Stimulated activated CD8-positive, alpha-beta memory T cell treated with anti-CD3 and anti-CD28 coated beads, Interleukin-7, amount 100 ng/mL, for 4 hours (primary cell): Measurements from ENCODE around the gene NUDT6.

Experiments used
- DNase-seq, 2 donors: peaks; one replicate each; pipeline ENCODE4 v3.0.0-alpha.2; 2020; ENCODE audit warnings: low read depth in 2 of 2

Gene NUDT6

DNA sequence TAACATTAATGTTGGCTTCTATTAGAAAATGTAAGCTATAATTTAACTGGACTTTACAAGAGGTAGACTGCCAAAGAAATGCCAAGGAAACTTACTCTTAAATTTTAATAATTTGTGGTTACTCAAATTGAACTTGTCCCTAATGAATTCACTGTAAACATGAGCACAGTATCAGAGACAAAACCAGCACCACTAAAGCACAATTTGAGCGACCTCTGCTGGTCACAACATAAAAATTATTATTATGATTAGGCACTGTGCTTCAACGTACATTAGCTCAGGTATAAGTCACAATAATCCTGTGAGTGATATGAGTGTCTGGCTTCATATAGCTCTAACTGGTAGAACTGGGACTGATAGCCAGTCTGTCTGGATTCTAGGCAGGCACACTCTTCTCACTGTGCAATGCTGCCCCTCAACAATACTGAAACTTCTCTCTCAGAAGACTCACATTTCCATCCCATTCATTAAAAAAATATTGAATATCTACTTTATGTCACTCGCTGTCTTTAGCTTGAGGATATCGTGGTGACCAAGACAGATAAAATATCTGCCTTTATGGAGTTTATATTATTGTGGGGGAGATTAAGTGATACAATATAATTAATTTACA lies 8.0 kb downstream of the NUDT6 start:
- DNase-seq: no peak

DNA sequence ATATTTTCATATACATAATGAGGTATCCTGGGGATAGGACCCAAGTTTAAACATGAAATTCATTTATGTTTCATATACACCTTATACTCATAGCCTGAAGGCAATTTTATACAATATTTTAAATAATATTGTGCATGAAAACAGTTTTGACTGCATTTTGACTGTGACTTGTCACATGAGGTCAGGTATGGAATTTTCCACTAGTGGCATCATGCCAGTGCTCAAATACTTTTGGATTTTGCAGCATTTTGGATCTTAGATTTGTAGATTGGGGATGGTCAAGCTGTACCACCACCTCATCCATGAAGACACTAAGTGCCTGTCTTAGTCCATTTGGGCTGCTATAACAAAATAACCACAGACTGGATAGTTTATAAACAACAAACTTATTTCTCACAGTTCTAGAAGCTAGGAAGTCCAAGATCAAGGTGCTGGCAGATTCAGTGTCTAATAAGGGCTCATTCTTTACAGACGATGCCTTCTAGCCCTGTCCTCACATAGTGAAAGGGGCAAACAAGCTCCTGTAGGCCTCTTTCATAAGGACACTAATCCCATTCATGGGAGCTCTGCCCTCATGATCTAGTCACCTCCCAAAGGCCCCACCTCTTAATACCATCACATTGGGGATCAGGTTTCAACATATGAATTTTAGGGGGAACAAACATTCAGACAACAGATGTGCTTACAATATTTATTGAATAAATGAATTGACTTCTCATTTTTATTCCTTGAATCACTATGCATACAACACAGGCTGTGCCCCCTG lies 9.4 kb downstream of the NUDT6 start:
- DNase-seq: no peak

DNA sequence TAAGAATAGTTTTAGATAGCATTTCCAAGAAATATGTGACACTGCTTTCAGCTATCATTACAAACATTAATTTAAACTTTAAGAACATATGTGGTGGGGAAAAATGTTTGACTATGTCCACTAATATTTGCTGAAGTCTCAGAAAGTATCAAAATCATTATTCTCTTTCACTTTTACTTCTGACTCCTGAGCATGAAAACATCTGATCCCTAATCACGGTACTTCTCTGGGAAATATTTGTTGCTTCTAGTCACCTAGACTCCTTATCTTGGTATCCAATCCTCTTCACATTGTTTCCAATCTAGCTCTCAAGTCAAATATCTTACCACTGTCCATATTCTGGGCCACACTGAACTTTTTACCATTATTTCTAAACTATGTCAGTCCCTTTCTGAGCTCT lies 10.8 kb downstream of the NUDT6 start:
- no peak for DNase-seq

DNA sequence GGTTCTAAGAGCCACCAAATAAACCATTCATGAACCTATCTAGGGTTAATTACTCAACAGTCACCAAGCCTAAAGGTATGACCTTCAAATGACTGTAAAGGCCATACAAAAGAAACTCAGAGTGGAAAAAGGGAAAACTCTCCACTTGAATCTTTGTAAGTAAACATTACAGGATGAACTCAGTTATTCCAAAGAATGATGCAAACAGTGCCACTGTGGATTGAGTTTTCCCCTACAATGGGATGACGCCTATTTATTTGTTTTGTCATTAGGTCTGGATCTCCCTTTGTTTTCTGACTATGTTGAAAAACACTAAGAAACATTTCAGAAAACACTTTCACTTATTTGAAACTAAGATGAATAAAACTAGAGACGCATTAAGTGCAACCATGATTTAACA lies 12.7 kb downstream of the NUDT6 start:
- no peak for DNase-seq

DNA sequence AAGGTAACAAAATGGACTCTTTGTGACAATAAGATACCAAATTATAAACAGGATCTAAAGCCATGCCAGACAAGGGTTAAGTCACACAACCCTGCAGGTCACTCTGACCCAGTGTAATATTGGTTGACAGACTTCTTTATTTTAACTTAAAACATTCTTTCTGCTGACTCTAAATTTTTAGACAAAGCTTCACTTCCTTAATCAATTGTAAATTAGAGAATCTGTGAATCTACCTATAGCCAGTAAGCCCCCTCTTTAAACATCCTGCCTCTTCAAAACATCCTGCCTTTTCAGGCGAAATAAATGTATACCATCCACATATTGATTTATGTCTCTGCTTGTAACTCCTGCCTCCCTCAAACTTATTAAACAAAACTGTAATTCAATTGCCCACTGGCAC lies 14.2 kb downstream of the NUDT6 start:
- no peak for DNase-seq

- no peak for DNase-seq
Observed at GRCh38 chr4:122906859-122907305, 15.5 kb downstream of the NUDT6 start.

- DNase-seq: no peak
Observed at GRCh38 chr4:122903766-122904288, 18.6 kb downstream of the NUDT6 start.

DNA sequence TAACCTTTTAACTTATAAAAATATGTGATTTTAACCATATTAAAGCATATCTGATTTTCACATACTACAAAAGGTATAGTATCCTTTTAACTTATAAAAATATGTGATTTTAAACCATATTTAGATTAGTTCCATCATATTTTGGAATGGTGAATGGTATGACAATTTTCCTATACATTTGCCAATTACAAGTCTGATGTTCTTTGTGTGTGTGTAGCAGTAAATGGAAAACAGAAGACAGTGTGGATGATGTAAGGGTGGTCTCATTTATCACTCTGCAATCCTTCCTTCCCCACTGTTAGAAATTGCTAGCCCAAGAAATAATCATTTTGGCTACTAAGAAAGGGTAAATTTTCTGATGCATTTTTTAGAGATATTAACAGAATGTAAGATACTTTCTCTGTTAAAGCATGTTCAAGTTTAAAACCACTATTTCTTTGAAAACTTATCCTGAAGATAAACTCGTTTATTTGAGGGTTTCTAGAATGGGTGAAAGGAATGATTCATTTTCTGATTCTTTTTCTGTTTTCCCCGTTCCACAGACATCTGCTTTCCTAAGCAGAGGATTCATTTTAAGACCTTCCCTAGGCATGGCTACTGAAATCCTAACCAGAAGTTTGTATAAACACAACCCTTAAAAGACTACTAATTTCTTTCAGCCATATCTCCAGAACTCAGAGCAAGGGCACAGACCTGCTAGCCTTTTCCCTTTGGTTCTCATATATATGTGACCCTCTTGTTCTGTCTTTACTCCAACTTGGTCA lies 21.0 kb downstream of the NUDT6 start:
- no peak for DNase-seq

- DNase-seq: no peak
Observed at GRCh38 chr4:122900314-122900713, 22.1 kb downstream of the NUDT6 start.

DNA sequence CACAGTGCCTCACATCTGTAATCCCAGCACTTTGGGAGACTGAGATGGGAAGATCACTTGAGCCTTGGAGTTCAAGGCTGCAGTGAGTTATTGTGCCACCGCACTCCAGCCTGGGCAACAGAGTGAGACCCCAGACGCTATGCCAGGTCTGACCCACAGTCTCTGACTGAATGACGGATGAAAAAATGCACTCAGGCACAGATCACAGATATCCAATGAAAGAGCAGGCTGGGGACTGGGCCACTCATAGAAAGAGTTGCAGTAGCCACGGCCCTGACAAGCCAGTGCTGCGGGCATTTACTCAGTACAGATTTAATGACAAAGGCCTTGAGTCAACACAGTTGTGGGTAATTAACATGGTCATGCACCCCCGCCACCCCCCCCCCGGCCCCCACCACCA lies 22.7 kb downstream of the NUDT6 start:
- DNase-seq: no peak

DNA sequence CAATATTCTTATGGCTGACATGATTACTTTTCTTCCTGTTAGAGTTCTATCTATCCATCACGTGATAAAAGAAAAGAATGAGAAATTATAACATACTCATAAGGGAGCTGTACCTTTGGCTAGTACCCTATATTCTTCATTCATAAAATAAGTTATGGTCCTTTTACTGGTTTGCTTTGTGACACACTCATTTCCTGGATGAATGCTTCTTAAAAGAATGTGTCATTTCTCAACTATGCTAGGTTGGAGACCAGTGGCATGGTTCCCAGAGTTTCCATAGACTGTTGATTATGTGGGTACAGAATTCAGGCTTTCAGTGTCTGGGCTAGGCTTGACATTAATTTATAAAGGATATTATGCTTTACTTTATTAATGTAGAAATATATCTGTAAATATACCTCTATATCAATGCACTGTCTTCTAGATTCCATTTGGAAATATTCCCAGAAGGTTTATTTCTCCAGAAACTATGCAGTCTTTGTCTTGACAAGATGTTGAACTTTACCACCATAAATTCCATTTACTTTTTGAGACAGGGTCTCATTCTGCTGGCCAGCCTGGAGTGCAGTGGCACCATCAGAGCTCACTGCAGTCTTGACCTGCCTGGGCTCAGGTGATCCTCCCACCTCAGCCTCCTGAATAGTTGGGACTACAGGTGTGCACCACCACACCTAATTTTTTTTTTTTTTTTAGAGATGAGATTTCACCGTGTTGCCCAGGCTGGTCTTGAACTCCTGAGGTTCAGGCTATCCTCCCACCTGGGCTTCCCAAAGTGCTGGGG lies 23.8 kb downstream of the NUDT6 start:
- DNase-seq: no peak

- DNase-seq: no peak
Observed at GRCh38 chr4:122896270-122896669, 26.1 kb downstream of the NUDT6 start.

DNA sequence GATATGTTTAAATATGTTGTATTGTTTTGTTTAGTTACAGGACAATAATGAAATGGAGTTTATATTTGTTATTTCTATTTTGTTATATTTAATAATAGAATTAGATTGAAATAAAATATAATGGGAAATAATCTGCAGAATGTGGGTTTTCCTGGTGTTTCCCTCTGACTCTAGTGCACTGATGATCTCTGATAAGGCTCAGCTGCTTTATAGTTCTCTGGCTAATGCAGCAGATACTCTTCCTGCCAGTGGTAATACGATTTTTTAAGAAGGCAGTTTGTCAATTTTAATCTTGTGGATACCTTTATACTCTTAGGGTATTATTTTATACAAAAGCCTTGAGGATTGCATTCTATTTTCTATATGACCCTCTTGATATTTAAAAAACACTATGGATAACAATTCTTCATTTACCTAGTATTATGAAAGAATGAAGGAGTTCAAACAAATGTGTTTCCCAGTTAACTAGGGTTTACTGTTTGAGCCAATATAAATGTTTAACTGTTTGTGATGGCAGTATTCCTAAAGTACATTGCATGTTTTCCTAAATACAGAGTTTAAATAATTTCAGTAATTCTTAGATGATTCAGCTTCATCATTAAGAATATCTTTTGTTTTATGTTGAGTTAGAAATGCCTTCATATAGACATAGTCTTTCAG lies 26.9 kb downstream of the NUDT6 start:
- no peak for DNase-seq

DNA sequence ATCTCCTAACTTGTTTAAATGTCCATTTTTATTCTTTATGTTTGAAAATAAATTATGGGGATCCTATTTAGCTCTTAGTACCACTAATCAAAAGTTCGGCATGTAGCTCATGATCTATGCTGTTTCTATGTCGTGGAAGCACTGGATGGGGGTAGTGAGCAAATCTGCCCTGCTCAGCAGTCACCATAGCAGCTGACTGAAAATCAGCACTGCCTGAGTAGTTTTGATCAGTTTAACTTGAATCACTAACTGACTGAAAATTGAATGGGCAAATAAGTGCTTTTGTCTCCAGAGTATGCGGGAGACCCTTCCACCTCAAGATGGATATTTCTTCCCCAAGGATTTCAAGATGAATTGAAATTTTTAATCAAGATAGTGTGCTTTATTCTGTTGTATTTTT lies 27.6 kb downstream of the NUDT6 start:
- no peak for DNase-seq

DNA sequence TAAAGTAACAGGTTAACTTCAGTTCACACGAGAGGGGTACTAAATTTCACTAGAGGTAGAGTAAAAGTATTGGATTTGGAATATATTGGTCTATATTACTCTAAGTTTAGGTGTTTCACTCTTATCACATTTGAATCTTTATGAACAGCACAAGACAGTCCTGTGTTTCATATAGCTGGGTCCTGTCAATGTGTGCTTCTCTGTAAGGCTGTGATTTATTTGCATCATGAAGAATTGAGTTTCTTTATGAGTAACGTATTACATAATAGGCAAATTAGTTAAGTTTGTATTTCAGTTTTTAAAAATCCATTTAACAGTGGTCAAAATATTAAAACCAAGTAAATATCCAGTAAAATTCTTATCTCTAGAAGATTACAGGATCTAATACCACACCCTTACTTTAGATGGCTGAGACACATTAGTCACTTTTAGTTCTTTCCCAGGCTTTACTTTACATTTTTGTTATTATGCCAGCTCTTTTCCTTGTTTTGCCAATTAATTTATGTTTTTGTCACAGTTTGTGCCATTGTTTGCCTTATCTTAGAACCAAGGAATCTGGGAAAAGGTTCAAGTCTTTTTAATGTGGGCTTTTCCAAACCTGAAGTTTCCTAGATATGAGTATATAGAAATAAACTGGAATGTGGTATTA lies 32.1 kb downstream of the NUDT6 start:
- DNase-seq: no peak

DNA sequence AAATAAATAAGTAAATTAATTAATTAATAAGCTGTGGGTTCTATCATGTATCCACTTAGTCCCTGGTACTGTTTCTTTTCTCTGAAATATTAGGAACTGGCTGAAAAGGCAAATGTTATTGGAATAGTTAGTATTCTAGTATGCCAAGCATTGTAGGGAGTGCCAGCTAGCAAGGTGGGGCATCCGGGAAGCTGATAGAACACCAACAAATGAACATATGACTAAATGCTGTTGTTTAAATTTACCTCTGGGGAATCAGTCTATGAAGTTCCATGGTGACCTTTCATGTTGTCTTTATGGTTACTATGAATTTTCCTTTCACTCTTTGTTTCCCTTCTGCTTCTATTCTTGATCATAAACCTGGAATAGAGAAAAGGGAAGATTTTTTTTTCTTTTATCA lies 32.7 kb downstream of the NUDT6 start:
- DNase-seq: no peak

- DNase-seq: no peak
Observed at GRCh38 chr4:122884499-122884898, 37.9 kb downstream of the NUDT6 start.

DNA sequence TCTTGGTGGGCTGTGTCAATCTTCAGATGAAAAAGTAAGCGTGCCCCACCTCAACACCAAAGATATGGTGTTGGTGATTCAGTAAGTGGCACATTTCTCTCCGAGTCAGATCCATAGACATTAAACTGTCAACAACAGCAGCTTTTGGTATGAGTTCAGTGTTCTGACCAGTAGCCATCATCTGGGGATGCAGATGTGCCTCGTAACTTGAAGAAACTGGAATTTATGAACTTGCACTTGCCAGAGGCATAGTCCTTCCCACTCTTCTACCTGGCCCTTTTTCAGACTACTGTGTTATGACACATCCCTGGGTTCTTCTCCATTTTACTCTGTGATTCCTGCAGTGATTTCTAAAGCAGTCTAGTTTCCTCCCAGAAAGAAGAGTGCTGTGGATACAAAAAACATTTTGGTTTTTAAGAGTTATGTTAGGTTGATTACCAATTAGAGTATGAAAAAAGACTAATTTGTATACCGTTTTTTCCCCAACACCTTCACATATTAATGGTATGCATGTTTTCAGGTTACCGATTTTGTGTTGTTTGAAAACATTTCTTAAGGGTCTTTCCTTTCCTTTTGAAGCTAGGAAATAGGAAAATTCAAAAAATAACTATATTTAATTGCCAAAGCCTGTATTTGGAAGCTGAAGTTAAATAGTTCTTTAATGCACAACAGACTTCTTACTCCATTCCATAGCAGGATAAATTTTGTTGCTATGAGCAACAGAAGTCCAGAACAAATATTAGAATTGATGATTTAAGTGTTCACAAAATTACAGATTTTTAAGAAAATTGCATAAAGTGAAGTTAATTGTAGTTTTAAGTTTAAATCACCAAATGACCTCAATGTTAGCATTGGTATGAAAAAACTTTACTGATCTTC lies 39.3 kb downstream of the NUDT6 start:
- no peak for DNase-seq

DNA sequence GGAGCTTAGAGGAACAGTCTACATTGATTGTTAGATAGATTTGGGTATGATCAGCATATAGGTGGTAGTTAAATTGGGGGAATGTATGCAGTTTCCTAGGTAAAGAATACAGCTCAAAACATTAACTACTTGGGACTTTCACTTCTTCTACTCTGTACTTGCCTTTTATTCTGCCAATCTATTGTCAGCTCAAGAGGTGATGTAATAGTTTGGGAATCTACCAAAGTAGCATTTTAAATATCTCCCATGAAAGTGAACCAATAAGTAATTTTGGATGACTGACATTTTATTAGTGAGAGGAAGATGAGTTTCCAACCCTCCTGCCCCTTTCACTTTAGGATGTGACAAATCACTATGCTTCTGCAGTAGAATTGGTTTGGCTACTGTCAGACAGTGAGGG lies 43.4 kb downstream of the NUDT6 start:
- DNase-seq: no peak

DNA sequence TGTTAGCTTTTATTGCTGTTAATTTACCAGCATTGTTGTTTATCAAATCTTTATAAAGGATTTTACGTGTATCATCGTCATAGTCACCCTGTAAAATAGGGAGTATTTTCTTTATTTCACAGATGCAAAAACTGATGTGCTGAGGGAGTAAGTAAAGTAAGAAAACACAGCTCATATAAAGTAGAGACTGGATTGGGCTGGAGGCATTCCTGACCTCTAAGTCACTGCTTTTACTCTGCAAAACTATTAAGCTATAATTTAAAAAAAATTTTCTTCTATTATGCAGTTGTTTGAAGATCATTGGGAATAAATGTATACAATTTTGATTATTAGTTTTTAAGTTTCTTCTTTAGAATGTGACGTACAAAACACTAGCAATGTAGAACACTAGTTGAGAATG lies 45.9 kb downstream of the NUDT6 start:
- no peak for DNase-seq
